NCI-H1417 treated with DMSO at 0.1 percent for 48 hours (cell line): Measurements from ENCODE around the gene SHMT2.

ENCODE experiments used
- DNase-seq: peaks from one replicate; lab custom pipeline; 2025; lab: John Stamatoyannopoulos, UW

The SHMT2 gene

DNA sequence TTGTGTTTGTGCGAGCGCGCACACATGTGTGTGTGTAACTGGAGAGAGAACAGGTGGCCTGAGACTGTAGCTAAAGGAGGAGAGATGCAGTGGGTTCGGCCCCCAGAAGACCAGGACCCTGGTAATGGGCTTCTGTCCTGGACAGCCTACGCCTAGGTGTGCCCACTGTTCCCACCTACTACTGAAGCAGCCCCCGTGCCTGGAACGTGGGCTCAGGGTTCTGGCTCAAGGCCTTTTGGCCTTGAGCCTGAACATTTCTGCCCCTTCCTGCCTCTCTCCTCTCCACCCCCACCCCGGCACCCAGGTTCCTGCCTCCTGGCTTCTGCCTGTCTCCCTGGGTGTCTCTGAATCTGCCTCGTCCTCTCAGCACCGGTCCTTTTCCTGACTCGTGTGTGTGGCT, 14.4 kb upstream of the SHMT2 start:
- no peak for DNase-seq

DNA sequence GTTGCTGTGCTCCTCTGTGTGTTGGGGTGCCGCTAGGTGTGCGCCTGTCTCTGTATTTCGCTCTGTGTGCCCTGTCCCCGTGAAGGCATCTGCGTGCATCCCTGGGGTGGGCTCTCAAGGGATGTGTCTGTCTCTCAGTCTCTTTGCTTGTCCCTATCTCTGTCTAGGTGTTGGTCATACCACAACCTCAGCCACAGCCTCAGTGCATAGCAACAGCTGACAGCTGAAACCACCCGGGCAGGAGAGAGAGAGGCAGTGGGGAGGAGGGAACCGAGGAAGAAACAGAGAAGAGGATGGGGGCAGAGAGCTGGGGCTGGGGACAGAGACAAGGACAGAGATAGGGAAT, 13.9 kb upstream of the SHMT2 start:
- no peak for DNase-seq

GRCh38 chr12:57216014-57216911, 13.2 kb upstream of the SHMT2 start, which contains the start of gene NXPH4:
Gene NXPH4 (plus strand): TSS chr12:57216794. CDS start chr12:57216970, 176 bp downstream.
- no peak for DNase-seq

GRCh38 chr12:57216921-57217879, 12.3 kb upstream of the SHMT2 start:
- DNase-seq, result no peak

- DNase-seq, result no peak
Measured at GRCh38 chr12:57218030-57218853, 11.3 kb upstream of the SHMT2 start.

- no peak for DNase-seq
Measured at GRCh38 chr12:57219205-57219992, 10.1 kb upstream of the SHMT2 start.

DNA sequence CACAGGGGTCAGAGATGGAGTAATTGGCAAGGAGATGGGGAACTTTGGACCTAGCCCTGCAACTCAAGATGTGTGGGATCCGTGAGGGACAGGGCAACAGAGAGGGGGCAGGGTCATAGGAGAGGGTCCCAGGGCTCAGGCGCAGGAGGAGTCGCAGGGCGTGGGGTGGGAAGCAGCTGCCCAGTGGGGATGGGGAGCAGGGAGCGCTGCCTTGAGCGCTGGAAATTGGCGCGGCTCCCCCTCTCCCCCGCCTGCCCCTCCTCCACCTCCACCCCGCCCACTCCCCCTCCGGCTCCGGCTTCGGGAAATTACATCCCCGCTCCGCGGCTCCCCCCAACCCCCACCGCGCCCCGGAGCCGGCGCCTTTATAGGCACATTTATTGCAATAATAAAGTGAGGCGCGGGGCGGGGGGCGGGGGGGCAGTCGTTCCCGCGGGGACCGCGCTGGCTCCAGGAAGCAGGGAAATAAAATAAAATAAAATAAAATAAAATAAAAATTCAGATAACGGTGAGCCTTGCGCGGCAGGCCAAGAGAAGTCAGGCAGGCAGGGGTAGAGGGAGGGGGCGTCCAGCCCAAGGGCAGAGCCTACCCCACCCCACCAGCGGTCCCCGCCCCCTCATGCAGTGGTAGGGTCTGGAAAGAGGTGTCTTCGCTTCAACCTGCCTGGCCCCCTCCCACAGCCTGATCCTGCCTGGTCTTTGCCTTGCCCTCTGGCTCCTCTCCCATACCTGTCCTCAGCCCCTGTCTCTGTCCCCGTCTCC, 9.3 kb upstream of the SHMT2 start:
- DNase-seq, result no peak

DNA sequence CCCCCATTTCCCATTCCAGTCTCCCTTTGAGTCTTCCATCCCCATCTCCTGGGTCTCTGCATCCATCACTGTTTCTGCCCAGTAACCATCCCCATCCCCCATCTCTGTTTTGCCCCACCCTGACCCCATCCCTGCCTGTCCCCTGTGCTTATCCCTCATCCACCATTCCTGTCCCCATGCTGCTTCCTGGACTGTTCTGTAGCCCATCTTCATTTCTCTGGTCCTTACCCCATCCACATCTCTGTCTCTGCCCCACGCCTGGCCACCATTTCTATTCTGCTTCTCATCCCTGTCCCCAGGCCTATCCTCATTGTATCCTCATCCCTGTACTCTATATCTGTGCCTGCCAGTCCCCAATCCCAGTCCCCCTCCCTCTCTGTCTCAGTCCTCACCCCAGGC, 8.7 kb upstream of the SHMT2 start:
- DNase-seq, result no peak

GRCh38 chr12:57221169-57221917, 8.2 kb upstream of the SHMT2 start:
- DNase-seq, result no peak

- DNase-seq, result no peak
Measured at GRCh38 chr12:57222286-57223190, 7.0 kb upstream of the SHMT2 start.

- DNase-seq, result no peak
Measured at GRCh38 chr12:57223191-57224165, 6.0 kb upstream of the SHMT2 start.

- no peak for DNase-seq
Measured at GRCh38 chr12:57224278-57224972, 5.1 kb upstream of the SHMT2 start.

DNA sequence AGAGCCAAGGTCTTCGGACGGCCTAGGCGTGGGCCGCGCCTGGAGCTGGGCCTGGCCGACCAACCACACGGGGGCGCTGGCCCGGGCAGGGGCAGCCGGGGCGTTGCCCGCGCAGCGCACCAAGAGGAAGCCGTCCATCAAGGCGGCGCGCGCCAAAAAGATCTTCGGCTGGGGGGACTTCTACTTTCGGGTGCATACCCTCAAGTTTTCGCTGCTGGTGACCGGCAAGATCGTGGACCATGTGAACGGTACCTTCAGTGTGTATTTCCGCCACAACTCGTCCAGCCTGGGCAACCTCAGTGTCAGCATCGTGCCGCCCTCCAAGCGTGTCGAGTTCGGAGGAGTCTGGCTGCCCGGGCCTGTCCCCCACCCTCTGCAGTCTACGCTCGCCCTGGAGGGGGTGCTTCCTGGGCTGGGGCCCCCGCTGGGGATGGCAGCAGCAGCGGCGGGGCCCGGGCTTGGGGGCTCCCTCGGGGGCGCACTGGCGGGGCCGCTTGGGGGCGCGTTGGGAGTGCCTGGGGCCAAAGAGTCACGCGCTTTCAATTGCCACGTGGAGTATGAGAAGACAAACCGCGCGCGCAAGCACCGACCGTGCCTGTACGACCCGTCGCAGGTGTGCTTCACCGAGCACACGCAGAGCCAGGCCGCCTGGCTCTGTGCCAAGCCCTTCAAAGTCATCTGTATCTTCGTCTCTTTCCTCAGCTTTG, 4.4 kb upstream of the SHMT2 start:
- DNase-seq, result no peak

GRCh38 chr12:57225680-57226210, 3.8 kb upstream of the SHMT2 start:
- no peak for DNase-seq

- DNase-seq, result no peak
Measured at GRCh38 chr12:57226588-57227314, 2.8 kb upstream of the SHMT2 start.
